IMR-90 (cell line): ENCODE measurements around the gene IL18R1. TPM values are rescaled to one million over a fixed set of nuclear protein-coding genes. Genes with fewer than 3 reads are reported as not detected.

Experiments
- ATAC-seq: fragments of 200-7000 bp; cut with Tn5 transposase; 2 replicates; pipeline ENCODE4 v1.9.1; 2020; ENCODE audit warnings: low read depth, mild to moderate bottlenecking, moderate library complexity
- BruUV-seq: library from RNA; stranded (reverse); fragments of 400-500 nt; replicated peaks from 2 replicates; lab custom pipeline; 2021; lab: Mats Ljungman, UMichigan
- CTCF ChIA-PET: fragments of 300-600 bp; formaldehyde crosslinking; extraction: SDS; loops from one replicate; lab custom pipeline; 2021; ENCODE audit warnings: antibody characterized with exemption; lab: Yijun Ruan, JAX
- POLR2A ChIA-PET: fragments of 300-600 bp; sonication (Branson Sonifier 250); formaldehyde crosslinking; loops from one replicate; lab custom pipeline; 2022; ENCODE audit warnings: antibody characterized with exemption; ENCODE audit not compliant: unreplicated experiment; lab: Charles Lee
- DNase-seq: peaks from one replicate; pipeline ENCODE4 v3.0.0; 2013
- H2AFZ ChIP-seq: replicated peaks from 2 replicates; pipeline ENCODE3; 2013; ENCODE audit warnings: low read length, mild to moderate bottlenecking; ENCODE audit not compliant: poor library complexity
- H2AK5ac ChIP-seq: 2 replicates; pipeline ENCODE4 v1.6.1; 2013; ENCODE audit warnings: low read depth, low read length, inconsistent platforms
- H2AK9ac ChIP-seq: replicated peaks from 2 replicates; pipeline ENCODE3; 2013; ENCODE audit warnings: mild to moderate bottlenecking, low read depth, low read length, moderate library complexity; ENCODE audit not compliant: poor library complexity
- H2BK120ac ChIP-seq: 2 replicates; pipeline ENCODE4 v1.6.1; 2013; ENCODE audit warnings: low read depth, low read length, inconsistent platforms
- H2BK15ac ChIP-seq: 3 replicates; pipeline ENCODE4 v1.6.1; 2013; ENCODE audit warnings: low read depth, low read length, inconsistent platforms
- H2BK20ac ChIP-seq: 2 replicates; pipeline ENCODE4 v1.6.1; 2013; ENCODE audit warnings: low read depth, mild to moderate bottlenecking, inconsistent platforms, low read length, moderate library complexity
- H2BK5ac ChIP-seq: 2 replicates; pipeline ENCODE4 v1.6.1; 2013; ENCODE audit warnings: mild to moderate bottlenecking, low read depth, low read length, inconsistent platforms; ENCODE audit not compliant: poor library complexity, severe bottlenecking
- H3K14ac ChIP-seq: replicated peaks from 2 replicates; pipeline ENCODE4 v1.6.1; 2013; ENCODE audit warnings: low read depth, low read length, inconsistent platforms
- H3K18ac ChIP-seq: 2 replicates; pipeline ENCODE4 v1.6.1; 2013; ENCODE audit warnings: low read depth, low read length, control low read depth
- H3K23ac ChIP-seq: 2 replicates; pipeline ENCODE4 v1.6.1; 2013; ENCODE audit warnings: low read depth, low read length, inconsistent platforms
- H3K27ac ChIP-seq: 2 replicates; pipeline ENCODE4 v1.5.1; 2013; ENCODE audit warnings: mild to moderate bottlenecking, control low read depth, low read length; ENCODE audit not compliant: insufficient read depth
- H3K27me3 ChIP-seq: 2 replicates; pipeline ENCODE4 v1.6.1; 2013; ENCODE audit warnings: low read length; ENCODE audit not compliant: control insufficient read depth, insufficient read depth
- H3K36me3 ChIP-seq: 2 replicates; pipeline ENCODE4 v1.6.1; 2013; ENCODE audit warnings: low read length, mixed read lengths; ENCODE audit not compliant: control insufficient read depth, insufficient read depth
- H3K4ac ChIP-seq: 2 replicates; pipeline ENCODE4 v1.6.1; 2013; ENCODE audit warnings: low read depth, low read length, inconsistent platforms
- H3K4me1 ChIP-seq: 2 replicates; pipeline ENCODE4 v1.6.1; 2013; ENCODE audit warnings: low read length, mixed read lengths; ENCODE audit not compliant: control insufficient read depth, insufficient read depth
- H3K4me2 ChIP-seq: 2 replicates; pipeline ENCODE4 v1.6.1; 2013; ENCODE audit warnings: low read depth, mild to moderate bottlenecking, control low read depth, low read length, moderate library complexity
- H3K4me3 ChIP-seq: 2 replicates; pipeline ENCODE4 v1.5.1; 2013; ENCODE audit warnings: low read depth, mild to moderate bottlenecking, control low read depth, low read length, moderate library complexity; ENCODE audit not compliant: insufficient read depth
- H3K56ac ChIP-seq: 2 replicates; pipeline ENCODE4 v1.6.1; 2013; ENCODE audit warnings: low read length, inconsistent platforms; ENCODE audit not compliant: insufficient read depth; ENCODE audit errors: extremely low read depth
- H3K79me1 ChIP-seq, 2 experiments: 2 replicates each; pipeline ENCODE4 v1.6.1; 2013; ENCODE audit warnings: low read length in 2 of 2, inconsistent platforms in 1 of 2, low read depth in 1 of 2
- H3K9ac ChIP-seq: 2 replicates; pipeline ENCODE4 v1.6.1; 2013; ENCODE audit warnings: low read depth, low read length, control low read depth
- H3K9me1 ChIP-seq: 2 replicates; pipeline ENCODE4 v1.6.1; 2013; ENCODE audit warnings: low read length, inconsistent platforms; ENCODE audit not compliant: insufficient read depth
- H3K9me3 ChIP-seq: 2 replicates; pipeline ENCODE4 v1.6.1; 2013; ENCODE audit warnings: low read length; ENCODE audit not compliant: control insufficient read depth, insufficient read depth
- H4K20me1 ChIP-seq: 2 replicates; pipeline ENCODE4 v1.6.1; 2013; ENCODE audit warnings: low read length, inconsistent platforms; ENCODE audit not compliant: insufficient read depth
- H4K5ac ChIP-seq: 2 replicates; pipeline ENCODE4 v1.6.1; 2013; ENCODE audit warnings: mild to moderate bottlenecking, low read depth, low read length, control low read depth
- H4K8ac ChIP-seq, 2 experiments: 2 replicates each; pipeline ENCODE4 v1.6.1; 2013; ENCODE audit warnings: low read depth in 2 of 2, low read length in 2 of 2, control low read depth in 1 of 2, inconsistent platforms in 1 of 2
- H4K91ac ChIP-seq: 2 replicates; pipeline ENCODE4 v1.6.1; 2013; ENCODE audit warnings: low read depth, low read length, inconsistent platforms; ENCODE audit not compliant: insufficient read depth
- BHLHE40 ChIP-seq: fragments of 150-350 bp; IDR thresholded peaks from 2 replicates; pipeline ENCODE4 v1.6.1; 2016; ENCODE audit warnings: mild to moderate bottlenecking, low read depth, low read length
- CEBPB ChIP-seq: IDR thresholded peaks from 2 replicates; pipeline ENCODE4 v1.6.1; 2012; ENCODE audit warnings: low read depth, low read length, improper control_type of control experiment
- CHD1 ChIP-seq: IDR thresholded peaks from 2 replicates; pipeline ENCODE4 v1.6.1; 2012; ENCODE audit warnings: low read depth, low read length, improper control_type of control experiment
- FOS ChIP-seq: fragments of 150-350 bp; IDR thresholded peaks from 2 replicates; pipeline ENCODE4 v1.6.1; 2016; ENCODE audit warnings: low read depth, low read length
- MAFK ChIP-seq: IDR thresholded peaks from 2 replicates; pipeline ENCODE4 v1.6.1; 2012; ENCODE audit warnings: low read depth, low read length, improper control_type of control experiment
- MAZ ChIP-seq: IDR thresholded peaks from 2 replicates; pipeline ENCODE4 v1.6.1; 2012; ENCODE audit warnings: low read depth, mild to moderate bottlenecking, low read length, improper control_type of control experiment, moderate library complexity, borderline replicate concordance
- MXI1 ChIP-seq: IDR thresholded peaks from 2 replicates; pipeline ENCODE4 v1.6.1; 2012; ENCODE audit warnings: low read depth, mild to moderate bottlenecking, low read length, moderate library complexity, borderline replicate concordance
- NFE2L2 ChIP-seq: fragments of 150-350 bp; IDR thresholded peaks from 2 replicates; pipeline ENCODE4 v1.6.1; 2016; ENCODE audit warnings: low read depth, mild to moderate bottlenecking, low read length
- POLR2A ChIP-seq: IDR thresholded peaks from 2 replicates; pipeline ENCODE4 v1.6.1; 2012; ENCODE audit warnings: mild to moderate bottlenecking, low read depth, low read length
- RAD21 ChIP-seq: IDR thresholded peaks from 2 replicates; pipeline ENCODE4 v1.6.1; 2012; ENCODE audit warnings: low read length, improper control_type of control experiment
- RCOR1 ChIP-seq: IDR thresholded peaks from 2 replicates; pipeline ENCODE4 v1.6.1; 2012; ENCODE audit warnings: mild to moderate bottlenecking, low read length, improper control_type of control experiment; ENCODE audit not compliant: insufficient replicate concordance
- RFX5 ChIP-seq: IDR thresholded peaks from 2 replicates; pipeline ENCODE4 v1.8.0; 2012; ENCODE audit warnings: low read depth, mild to moderate bottlenecking, low read length, moderate library complexity
- SMC3 ChIP-seq: fragments of 150-350 bp; IDR thresholded peaks from 2 replicates; pipeline ENCODE4 v1.6.1; 2016; ENCODE audit warnings: low read depth, mild to moderate bottlenecking, antibody characterized with exemption, low read length, moderate library complexity
- USF2 ChIP-seq: fragments of 150-350 bp; IDR thresholded peaks from 2 replicates; pipeline ENCODE4 v1.6.1; 2017; ENCODE audit warnings: mild to moderate bottlenecking, antibody characterized with exemption, low read length, low read depth
- WGBS, 2 experiments: methylation state at CpG; one replicate each; pipeline versions ENCODE4 v1.1.5 to v1.1.7; 2013; ENCODE audit warnings: missing lambda C conversion rate in 2 of 2; ENCODE audit not compliant: insufficient read length in 1 of 2; ENCODE audit errors: extremely low coverage in 2 of 2; 5-methylcytosine and 5-hydroxymethylcytosine counted together
- dilution Hi-C: fragments of 300-500 bp; cut with HindIII; formaldehyde crosslinking; loops from one replicate; pipeline ENCODE4 v1.14.3; 2018; ENCODE audit warnings: low sequenced_read_pairs; ENCODE audit not compliant: unreplicated experiment
- in situ Hi-C: fragments of 300-500 bp; cut with MboI; formaldehyde crosslinking; loops from 3 replicates; pipeline ENCODE4 v1.14.3; 2019; ENCODE audit warnings: low sequenced_read_pairs, inconsistent platforms, mixed read lengths
- intact Hi-C: fragments of 100-400 bp; cut with micrococcal nuclease; formaldehyde crosslinking; loops from 2 replicates; pipeline ENCODE4 v1.10.0; 2022
- polyA plus RNA-seq, 3 experiments: library from polyadenylated mRNA; depleted of rRNA; stranded (reverse); fragments of >200 nt; gene quantifications; 2 replicates each; pipeline ENCODE4 v1.2.3, GENCODE V29; 2012; ENCODE audit warnings: low replicate concordance in 1 of 3
- total RNA-seq: library from RNA; depleted of rRNA; stranded (reverse); fragments of >200 nt; gene quantifications from 2 replicates; pipeline ENCODE4 v1.2.3, GENCODE V29; 2012
- TF ChIP-seq, protein P1 (sequence below): conservative IDR thresholded peaks from 2 replicates; pipeline ENCODE4 v1.5.1; 2012; ENCODE audit warnings: mild to moderate bottlenecking, low read depth, low read length, improper control_type of control experiment

The IL18R1 gene
- total and polyA plus RNA-seq, 2 of the 4 experiments (the other 2 are of a cell fraction): 0.18 to 0.24 TPM

- no peak overlapping the region for H4K91ac ChIP-seq
- no peak overlapping the region for H3K14ac ChIP-seq
- no peak overlapping the region for H2BK15ac ChIP-seq
- BruUV-seq: no TSS peak
- H3K79me1 ChIP-seq: no peaks in the 10 kb centered on the region
- peaks cover 1% of the 10 kb centered on the region; the same call in 1 of the 2 replicates for H3K4me1 ChIP-seq
- no peaks in the 10 kb centered on the region for H3K36me3 ChIP-seq
- ChIA-PET POLR2A (no interaction called here), CTCF (no interaction called here)
- no peak overlapping the region for H3K27ac ChIP-seq
- H3K56ac ChIP-seq: no peak overlapping the region
- ATAC-seq: no peak
- no peak overlapping the region for H2AK5ac ChIP-seq
- no peak for DNase-seq
- no peak overlapping the region for H3K23ac ChIP-seq
- no peaks in the 10 kb centered on the region for H3K27me3 ChIP-seq
- in situ Hi-C loops: no loop called here
- WGBS, 2 experiments: 100% methylated on average over 1 of the region's 3 CpGs; no CpG with 5 or more reads in 1 of the 2 experiments
- no peak overlapping the region for H2BK20ac ChIP-seq
- TF ChIP-seq CHD1: no peak
- TF ChIP-seq BHLHE40: no peak
- no peak for TF ChIP-seq RFX5
- TF ChIP-seq SMC3: no peak
- no peak for TF ChIP-seq CEBPB
- no peak for TF ChIP-seq MXI1
- no peak for TF ChIP-seq MAZ
- TF ChIP-seq POLR2A: no peak
- no peak for TF ChIP-seq MAFK
- no peak for TF ChIP-seq RAD21
- no peak for TF ChIP-seq NFE2L2
- TF ChIP-seq, protein P1, sequence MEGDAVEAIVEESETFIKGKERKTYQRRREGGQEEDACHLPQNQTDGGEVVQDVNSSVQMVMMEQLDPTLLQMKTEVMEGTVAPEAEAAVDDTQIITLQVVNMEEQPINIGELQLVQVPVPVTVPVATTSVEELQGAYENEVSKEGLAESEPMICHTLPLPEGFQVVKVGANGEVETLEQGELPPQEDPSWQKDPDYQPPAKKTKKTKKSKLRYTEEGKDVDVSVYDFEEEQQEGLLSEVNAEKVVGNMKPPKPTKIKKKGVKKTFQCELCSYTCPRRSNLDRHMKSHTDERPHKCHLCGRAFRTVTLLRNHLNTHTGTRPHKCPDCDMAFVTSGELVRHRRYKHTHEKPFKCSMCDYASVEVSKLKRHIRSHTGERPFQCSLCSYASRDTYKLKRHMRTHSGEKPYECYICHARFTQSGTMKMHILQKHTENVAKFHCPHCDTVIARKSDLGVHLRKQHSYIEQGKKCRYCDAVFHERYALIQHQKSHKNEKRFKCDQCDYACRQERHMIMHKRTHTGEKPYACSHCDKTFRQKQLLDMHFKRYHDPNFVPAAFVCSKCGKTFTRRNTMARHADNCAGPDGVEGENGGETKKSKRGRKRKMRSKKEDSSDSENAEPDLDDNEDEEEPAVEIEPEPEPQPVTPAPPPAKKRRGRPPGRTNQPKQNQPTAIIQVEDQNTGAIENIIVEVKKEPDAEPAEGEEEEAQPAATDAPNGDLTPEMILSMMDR: no peak
- no peak for TF ChIP-seq FOS
- no peak for TF ChIP-seq RCOR1
- TF ChIP-seq USF2: no peak
- H2BK5ac ChIP-seq: no peak overlapping the region
- no peak overlapping the region for H4K5ac ChIP-seq
- no peaks in the 10 kb centered on the region for H3K9me1 ChIP-seq
- H3K4ac ChIP-seq: no peak overlapping the region
- H3K9ac ChIP-seq: no peak overlapping the region
- H3K4me3 ChIP-seq: no peak overlapping the region
- no peak overlapping the region for H4K8ac ChIP-seq
- H2AFZ ChIP-seq: no peak overlapping the region
- intact Hi-C loops: no loop called here
- H4K20me1 ChIP-seq: no peaks in the 10 kb centered on the region
- dilution Hi-C loops: no loop called here
- H3K18ac ChIP-seq: no peak overlapping the region
- no peak overlapping the region for H2AK9ac ChIP-seq
- H2BK120ac ChIP-seq: no peak overlapping the region
- H3K4me2 ChIP-seq: no peak overlapping the region
- H3K9me3 ChIP-seq: peaks cover 5% of the 10 kb centered on the region; the same call in 1 of the 2 replicates
These were observed 11.0 kb downstream of the IL18R1 start for GRCh38 chr2:102366406-102367112.
